IMR-90 (cell line): Measurements from ENCODE around the gene ZEB2. TPM values are rescaled to one million over a fixed set of nuclear protein-coding genes. Genes with fewer than 3 reads are reported as not detected.

Experiments
- ATAC-seq: fragments of 200-7000 bp; cut with Tn5 transposase; 2 replicates; pipeline ENCODE4 v1.9.1; 2020; ENCODE audit warnings: low read depth, mild to moderate bottlenecking, moderate library complexity
- BruUV-seq: library from RNA; stranded (reverse); fragments of 400-500 nt; replicated peaks from 2 replicates; lab custom pipeline; 2021; lab: Mats Ljungman, UMichigan
- CTCF ChIA-PET: fragments of 300-600 bp; formaldehyde crosslinking; extraction: SDS; loops from one replicate; lab custom pipeline; 2021; ENCODE audit warnings: antibody characterized with exemption; lab: Yijun Ruan, JAX
- POLR2A ChIA-PET: fragments of 300-600 bp; sonication (Branson Sonifier 250); formaldehyde crosslinking; loops from one replicate; lab custom pipeline; 2022; ENCODE audit warnings: antibody characterized with exemption; ENCODE audit not compliant: unreplicated experiment; lab: Charles Lee
- DNase-seq: peaks from one replicate; pipeline ENCODE4 v3.0.0; 2013
- H2AFZ ChIP-seq: replicated peaks from 2 replicates; pipeline ENCODE3; 2013; ENCODE audit warnings: low read length, mild to moderate bottlenecking; ENCODE audit not compliant: poor library complexity
- H2AK5ac ChIP-seq: 2 replicates; pipeline ENCODE4 v1.6.1; 2013; ENCODE audit warnings: low read depth, low read length, inconsistent platforms
- H2AK9ac ChIP-seq: replicated peaks from 2 replicates; pipeline ENCODE3; 2013; ENCODE audit warnings: mild to moderate bottlenecking, low read depth, low read length, moderate library complexity; ENCODE audit not compliant: poor library complexity
- H2BK120ac ChIP-seq: 2 replicates; pipeline ENCODE4 v1.6.1; 2013; ENCODE audit warnings: low read depth, low read length, inconsistent platforms
- H2BK15ac ChIP-seq: 3 replicates; pipeline ENCODE4 v1.6.1; 2013; ENCODE audit warnings: low read depth, low read length, inconsistent platforms
- H2BK20ac ChIP-seq: 2 replicates; pipeline ENCODE4 v1.6.1; 2013; ENCODE audit warnings: low read depth, mild to moderate bottlenecking, inconsistent platforms, low read length, moderate library complexity
- H2BK5ac ChIP-seq: 2 replicates; pipeline ENCODE4 v1.6.1; 2013; ENCODE audit warnings: mild to moderate bottlenecking, low read depth, low read length, inconsistent platforms; ENCODE audit not compliant: poor library complexity, severe bottlenecking
- H3K14ac ChIP-seq: replicated peaks from 2 replicates; pipeline ENCODE4 v1.6.1; 2013; ENCODE audit warnings: low read depth, low read length, inconsistent platforms
- H3K18ac ChIP-seq: 2 replicates; pipeline ENCODE4 v1.6.1; 2013; ENCODE audit warnings: low read depth, low read length, control low read depth
- H3K23ac ChIP-seq: 2 replicates; pipeline ENCODE4 v1.6.1; 2013; ENCODE audit warnings: low read depth, low read length, inconsistent platforms
- H3K27ac ChIP-seq: 2 replicates; pipeline ENCODE4 v1.5.1; 2013; ENCODE audit warnings: mild to moderate bottlenecking, control low read depth, low read length; ENCODE audit not compliant: insufficient read depth
- H3K27me3 ChIP-seq: 2 replicates; pipeline ENCODE4 v1.6.1; 2013; ENCODE audit warnings: low read length; ENCODE audit not compliant: control insufficient read depth, insufficient read depth
- H3K36me3 ChIP-seq: 2 replicates; pipeline ENCODE4 v1.6.1; 2013; ENCODE audit warnings: low read length, mixed read lengths; ENCODE audit not compliant: control insufficient read depth, insufficient read depth
- H3K4ac ChIP-seq: 2 replicates; pipeline ENCODE4 v1.6.1; 2013; ENCODE audit warnings: low read depth, low read length, inconsistent platforms
- H3K4me1 ChIP-seq: 2 replicates; pipeline ENCODE4 v1.6.1; 2013; ENCODE audit warnings: low read length, mixed read lengths; ENCODE audit not compliant: control insufficient read depth, insufficient read depth
- H3K4me2 ChIP-seq: 2 replicates; pipeline ENCODE4 v1.6.1; 2013; ENCODE audit warnings: low read depth, mild to moderate bottlenecking, control low read depth, low read length, moderate library complexity
- H3K4me3 ChIP-seq: 2 replicates; pipeline ENCODE4 v1.5.1; 2013; ENCODE audit warnings: low read depth, mild to moderate bottlenecking, control low read depth, low read length, moderate library complexity; ENCODE audit not compliant: insufficient read depth
- H3K56ac ChIP-seq: 2 replicates; pipeline ENCODE4 v1.6.1; 2013; ENCODE audit warnings: low read length, inconsistent platforms; ENCODE audit not compliant: insufficient read depth; ENCODE audit errors: extremely low read depth
- H3K79me1 ChIP-seq, 2 experiments: 2 replicates each; pipeline ENCODE4 v1.6.1; 2013; ENCODE audit warnings: low read length in 2 of 2, inconsistent platforms in 1 of 2, low read depth in 1 of 2
- H3K9ac ChIP-seq: 2 replicates; pipeline ENCODE4 v1.6.1; 2013; ENCODE audit warnings: low read depth, low read length, control low read depth
- H3K9me1 ChIP-seq: 2 replicates; pipeline ENCODE4 v1.6.1; 2013; ENCODE audit warnings: low read length, inconsistent platforms; ENCODE audit not compliant: insufficient read depth
- H3K9me3 ChIP-seq: 2 replicates; pipeline ENCODE4 v1.6.1; 2013; ENCODE audit warnings: low read length; ENCODE audit not compliant: control insufficient read depth, insufficient read depth
- H4K20me1 ChIP-seq: 2 replicates; pipeline ENCODE4 v1.6.1; 2013; ENCODE audit warnings: low read length, inconsistent platforms; ENCODE audit not compliant: insufficient read depth
- H4K5ac ChIP-seq: 2 replicates; pipeline ENCODE4 v1.6.1; 2013; ENCODE audit warnings: mild to moderate bottlenecking, low read depth, low read length, control low read depth
- H4K8ac ChIP-seq, 2 experiments: 2 replicates each; pipeline ENCODE4 v1.6.1; 2013; ENCODE audit warnings: low read depth in 2 of 2, low read length in 2 of 2, control low read depth in 1 of 2, inconsistent platforms in 1 of 2
- H4K91ac ChIP-seq: 2 replicates; pipeline ENCODE4 v1.6.1; 2013; ENCODE audit warnings: low read depth, low read length, inconsistent platforms; ENCODE audit not compliant: insufficient read depth
- CTCF ChIP-seq: conservative IDR thresholded peaks from 2 replicates; pipeline ENCODE4 v1.5.1; 2012; ENCODE audit warnings: mild to moderate bottlenecking, low read depth, low read length, improper control_type of control experiment
- MXI1 ChIP-seq: IDR thresholded peaks from 2 replicates; pipeline ENCODE4 v1.6.1; 2012; ENCODE audit warnings: low read depth, mild to moderate bottlenecking, low read length, moderate library complexity, borderline replicate concordance
- RCOR1 ChIP-seq: IDR thresholded peaks from 2 replicates; pipeline ENCODE4 v1.6.1; 2012; ENCODE audit warnings: mild to moderate bottlenecking, low read length, improper control_type of control experiment; ENCODE audit not compliant: insufficient replicate concordance
- WGBS, 2 experiments: methylation state at CpG; one replicate each; pipeline versions ENCODE4 v1.1.5 to v1.1.7; 2013; ENCODE audit warnings: missing lambda C conversion rate in 2 of 2; ENCODE audit not compliant: insufficient read length in 1 of 2; ENCODE audit errors: extremely low coverage in 2 of 2; 5-methylcytosine and 5-hydroxymethylcytosine counted together
- dilution Hi-C: fragments of 300-500 bp; cut with HindIII; formaldehyde crosslinking; loops from one replicate; pipeline ENCODE4 v1.14.3; 2018; ENCODE audit warnings: low sequenced_read_pairs; ENCODE audit not compliant: unreplicated experiment
- in situ Hi-C: fragments of 300-500 bp; cut with MboI; formaldehyde crosslinking; loops from 3 replicates; pipeline ENCODE4 v1.14.3; 2019; ENCODE audit warnings: low sequenced_read_pairs, inconsistent platforms, mixed read lengths
- intact Hi-C: fragments of 100-400 bp; cut with micrococcal nuclease; formaldehyde crosslinking; loops from 2 replicates; pipeline ENCODE4 v1.10.0; 2022
- polyA plus RNA-seq, 3 experiments: library from polyadenylated mRNA; depleted of rRNA; stranded (reverse); fragments of >200 nt; gene quantifications; 2 replicates each; pipeline ENCODE4 v1.2.3, GENCODE V29; 2012; ENCODE audit warnings: low replicate concordance in 1 of 3
- total RNA-seq: library from RNA; depleted of rRNA; stranded (reverse); fragments of >200 nt; gene quantifications from 2 replicates; pipeline ENCODE4 v1.2.3, GENCODE V29; 2012

ZEB2 gene
- total and polyA plus RNA-seq, 2 of the 4 experiments (the other 2 are of a cell fraction), result 22.4 to 50.9 TPM

- H3K4ac ChIP-seq, result no peak overlapping the region
- ATAC-seq (no peak), DNase-seq (no peak)
- H3K23ac ChIP-seq, result peak overlapping the region; percentile 64
- no peak overlapping the region for H3K9ac ChIP-seq
- peaks cover 27% of the 10 kb centered on the region for H3K4me1 ChIP-seq
- no peak overlapping the region for H2BK20ac ChIP-seq
- POLR2A ChIA-PET, result no interaction called here
- H4K8ac ChIP-seq, result 0 out of 4 replicates have a peak overlapping the region, but pooled peaks of 1 of the 2 experiments have one; percentile 12
- H3K4me2 ChIP-seq, result no peak overlapping the region; the same call in 1 of the 2 replicates
- peaks cover 22 to 71% of the 10 kb centered on the region in 2 experiments for H3K79me1 ChIP-seq
- peaks cover 5% of the 10 kb centered on the region; the same call in 1 of the 2 replicates for H3K9me1 ChIP-seq
- no peak overlapping the region for H2AFZ ChIP-seq
- no peak overlapping the region for H2BK120ac ChIP-seq
- no peak overlapping the region for H3K4me3 ChIP-seq
- WGBS, 2 experiments, result no CpG with 5 or more reads among the region's 6 CpGs
- H4K20me1 ChIP-seq, result peaks cover 11% of the 10 kb centered on the region; the same call in 1 of the 2 replicates
- H2AK5ac ChIP-seq, result no peak overlapping the region; the same call in 1 of the 2 replicates
- no peak overlapping the region for H4K91ac ChIP-seq
- H2BK5ac ChIP-seq, result no peak overlapping the region
- H4K5ac ChIP-seq, result no peak overlapping the region
- no peak overlapping the region for H2BK15ac ChIP-seq
- peak overlapping the region; percentile 30; the same call in 1 of the 2 replicates for H3K14ac ChIP-seq
- no peak overlapping the region for H3K18ac ChIP-seq
- H3K36me3 ChIP-seq, result peaks cover 6% of the 10 kb centered on the region; the same call in 1 of the 2 replicates
- dilution Hi-C loops, result no loop called here
- BruUV-seq, result no TSS peak
- in situ Hi-C loops, result loop anchor here (25.0 kb wide), 2 partner anchors 992 to 1808 kb away; no protein-coding TSS in a partner anchor
- H3K9me3 ChIP-seq, result no peaks in the 10 kb centered on the region
- H3K27ac ChIP-seq, result no peak overlapping the region
- intact Hi-C loops, result no loop called here
- no peaks in the 10 kb centered on the region for H3K27me3 ChIP-seq
- CTCF ChIA-PET, result interaction anchor here (0.7 to 1.1 kb wide), 2 partner anchors 10 to 21 kb away, joined by 4 to 6 read pairs; no protein-coding TSS in a partner anchor
- no peak overlapping the region for H3K56ac ChIP-seq
- no peak overlapping the region for H2AK9ac ChIP-seq
- no peak for TF ChIP-seq RCOR1
- no peak for TF ChIP-seq MXI1
- TF ChIP-seq CTCF, result 0 out of 2 replicates have a peak, but pooled peaks have one; percentile 13
Observed at GRCh38 chr2:144504218-144504641, 15.7 kb downstream of the ZEB2 start.
